K562 (cell line): ENCODE measurements around the gene TMEM187. TPM values are rescaled to one million over a fixed set of nuclear protein-coding genes. Genes with fewer than 3 reads are reported as not detected.

ENCODE experiments used
- CBX3 ChIP-seq, 2 experiments: IDR thresholded peaks; 1 replicate in 1 of 2; 2 replicates in 1 of 2; pipeline ENCODE4 v1.6.1; 2012; ENCODE audit warnings: inconsistent platforms in 2 of 2, low read length in 2 of 2, borderline replicate concordance in 1 of 2, control low read depth in 1 of 2
- CHD2 ChIP-seq: IDR thresholded peaks from 2 replicates; pipeline ENCODE4 v1.6.1; 2011; ENCODE audit warnings: low read depth, low read length
- CHD4 ChIP-seq: fragments of 200-600 bp; sonication (generic); IDR thresholded peaks from 3 replicates; pipeline ENCODE4 v1.6.1; 2012; ENCODE audit warnings: low read depth, mild to moderate bottlenecking, mixed read lengths, low read length, inconsistent platforms; ENCODE audit not compliant: insufficient read depth, insufficient replicate concordance, poor library complexity, severe bottlenecking
- FOXP1 ChIP-seq: sonication (generic); formaldehyde crosslinking; IDR thresholded peaks from 2 replicates; pipeline ENCODE4 v1.8.0; 2022; ENCODE audit warnings: mild to moderate bottlenecking, missing genetic modification reagents
- ZFP1 ChIP-seq: fragments of 450-650 bp; formaldehyde crosslinking; IDR thresholded peaks from 2 replicates; pipeline ENCODE4 v1.4.0; 2020; ENCODE audit warnings: mild to moderate bottlenecking, mixed read lengths
- polyA plus RNA-seq, 8 experiments: library from polyadenylated mRNA; depleted of rRNA in 4 of 8; stranded (reverse) in 5 of 8; unstranded in 3 of 8; fragments of >200 nt; fragmentation: Nextera tagmentation in 2 of 8; fragmentation: Illumina TruSeq in 1 of 8; extraction: Ambion mirVana in 2 of 8; extraction: Trizol in 1 of 8; gene quantifications; 2 replicates each; pipeline versions ENCODE4 v1.2.1 to v1.2.3, GENCODE V29; 2011 to 2014; ENCODE audit warnings: inconsistent platforms in 1 of 8, missing spikeins in 1 of 8
- total RNA-seq, 7 experiments: library from RNA; depleted of rRNA in 6 of 7; stranded (reverse); fragments of >200 nt in 6 of 7; fragmentation: Illumina TruSeq in 2 of 7; extraction: Trizol in 2 of 7; gene quantifications; 2 replicates each; pipeline versions ENCODE4 v1.2.1 to v1.2.3, GENCODE V29; 2011 to 2021; ENCODE audit warnings: low replicate concordance in 1 of 7
- TF ChIP-seq, protein P1 (sequence below), 2 experiments: IDR thresholded peaks in 1 of 2; conservative IDR thresholded peaks in 1 of 2; 2 replicates each; pipeline ENCODE4 v1.6.1; 2016; ENCODE audit warnings: low read depth in 2 of 2, mild to moderate bottlenecking in 1 of 2, missing compliant biosample characterization in 1 of 2, missing genetic modification characterization in 1 of 2, moderate library complexity in 1 of 2
- TF ChIP-seq, protein P2 (sequence below): sonication (generic); formaldehyde crosslinking; IDR thresholded peaks from 2 replicates; pipeline ENCODE4 v1.5.0; 2020; ENCODE audit warnings: missing genetic modification reagents
- TF ChIP-seq, protein P3 (sequence below): sonication (generic); formaldehyde crosslinking; IDR thresholded peaks from 2 replicates; pipeline ENCODE4 v1.8.0; 2022; ENCODE audit warnings: missing genetic modification reagents, mild to moderate bottlenecking, borderline replicate concordance

TMEM187 gene
- total and polyA plus RNA-seq, 9 of the 15 experiments (the other 6 are each of a cell fraction or from before 2014, with no cell fraction given), result 0.13 to 6.4 (median 1.6) TPM

DNA sequence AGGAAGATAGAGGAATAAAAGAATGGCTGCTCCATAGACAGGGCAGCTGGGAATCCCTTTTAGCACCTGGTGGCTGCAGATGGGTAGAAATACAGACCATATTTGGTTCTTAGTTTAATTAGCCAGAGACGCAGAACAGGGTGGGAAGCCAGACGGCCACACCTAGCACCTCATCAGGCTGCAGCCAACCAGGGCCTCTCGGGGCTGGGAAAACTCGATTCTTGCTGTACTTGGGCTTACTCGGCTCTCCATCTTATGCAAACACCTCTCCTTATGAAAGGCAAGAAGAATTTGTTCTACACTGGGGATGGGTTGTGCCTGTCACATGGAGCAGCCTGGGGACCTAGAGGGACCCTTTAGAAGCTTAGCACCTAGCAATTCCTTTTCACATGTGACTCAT is 27.5 kb downstream of the TMEM187 start (continued):
- TF ChIP-seq, protein P1, sequence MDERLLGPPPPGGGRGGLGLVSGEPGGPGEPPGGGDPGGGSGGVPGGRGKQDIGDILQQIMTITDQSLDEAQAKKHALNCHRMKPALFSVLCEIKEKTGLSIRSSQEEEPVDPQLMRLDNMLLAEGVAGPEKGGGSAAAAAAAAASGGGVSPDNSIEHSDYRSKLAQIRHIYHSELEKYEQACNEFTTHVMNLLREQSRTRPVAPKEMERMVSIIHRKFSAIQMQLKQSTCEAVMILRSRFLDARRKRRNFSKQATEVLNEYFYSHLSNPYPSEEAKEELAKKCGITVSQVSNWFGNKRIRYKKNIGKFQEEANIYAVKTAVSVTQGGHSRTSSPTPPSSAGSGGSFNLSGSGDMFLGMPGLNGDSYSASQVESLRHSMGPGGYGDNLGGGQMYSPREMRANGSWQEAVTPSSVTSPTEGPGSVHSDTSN (CRISPR knock-in tag; IDR thresholded peaks at IDR 0.05; ENCODE audit: low read depth), result no peak
- TF ChIP-seq, protein P1 (tag; conservative IDR thresholded peaks at IDR 0.05; ENCODE audit: low read depth), result no peak
- TF ChIP-seq FOXP1 (CRISPR knock-in tag) (no peak), CBX3 (IDR thresholded peaks at IDR 0.05; ENCODE audit: borderline replicate concordance in 1 of 2, low read length in 2 of 2) (no peak), ZFP1 (no peak), CHD2 (no peak), CHD4 (no peak)
- TF ChIP-seq, protein P2, sequence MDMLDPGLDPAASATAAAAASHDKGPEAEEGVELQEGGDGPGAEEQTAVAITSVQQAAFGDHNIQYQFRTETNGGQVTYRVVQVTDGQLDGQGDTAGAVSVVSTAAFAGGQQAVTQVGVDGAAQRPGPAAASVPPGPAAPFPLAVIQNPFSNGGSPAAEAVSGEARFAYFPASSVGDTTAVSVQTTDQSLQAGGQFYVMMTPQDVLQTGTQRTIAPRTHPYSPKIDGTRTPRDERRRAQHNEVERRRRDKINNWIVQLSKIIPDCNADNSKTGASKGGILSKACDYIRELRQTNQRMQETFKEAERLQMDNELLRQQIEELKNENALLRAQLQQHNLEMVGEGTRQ, result no peak
- TF ChIP-seq, protein P3, sequence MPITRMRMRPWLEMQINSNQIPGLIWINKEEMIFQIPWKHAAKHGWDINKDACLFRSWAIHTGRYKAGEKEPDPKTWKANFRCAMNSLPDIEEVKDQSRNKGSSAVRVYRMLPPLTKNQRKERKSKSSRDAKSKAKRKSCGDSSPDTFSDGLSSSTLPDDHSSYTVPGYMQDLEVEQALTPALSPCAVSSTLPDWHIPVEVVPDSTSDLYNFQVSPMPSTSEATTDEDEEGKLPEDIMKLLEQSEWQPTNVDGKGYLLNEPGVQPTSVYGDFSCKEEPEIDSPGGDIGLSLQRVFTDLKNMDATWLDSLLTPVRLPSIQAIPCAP (CRISPR knock-in tag), result no peak
